ENCODE results near the gene TRPV4.

Gene TRPV4

DNA sequence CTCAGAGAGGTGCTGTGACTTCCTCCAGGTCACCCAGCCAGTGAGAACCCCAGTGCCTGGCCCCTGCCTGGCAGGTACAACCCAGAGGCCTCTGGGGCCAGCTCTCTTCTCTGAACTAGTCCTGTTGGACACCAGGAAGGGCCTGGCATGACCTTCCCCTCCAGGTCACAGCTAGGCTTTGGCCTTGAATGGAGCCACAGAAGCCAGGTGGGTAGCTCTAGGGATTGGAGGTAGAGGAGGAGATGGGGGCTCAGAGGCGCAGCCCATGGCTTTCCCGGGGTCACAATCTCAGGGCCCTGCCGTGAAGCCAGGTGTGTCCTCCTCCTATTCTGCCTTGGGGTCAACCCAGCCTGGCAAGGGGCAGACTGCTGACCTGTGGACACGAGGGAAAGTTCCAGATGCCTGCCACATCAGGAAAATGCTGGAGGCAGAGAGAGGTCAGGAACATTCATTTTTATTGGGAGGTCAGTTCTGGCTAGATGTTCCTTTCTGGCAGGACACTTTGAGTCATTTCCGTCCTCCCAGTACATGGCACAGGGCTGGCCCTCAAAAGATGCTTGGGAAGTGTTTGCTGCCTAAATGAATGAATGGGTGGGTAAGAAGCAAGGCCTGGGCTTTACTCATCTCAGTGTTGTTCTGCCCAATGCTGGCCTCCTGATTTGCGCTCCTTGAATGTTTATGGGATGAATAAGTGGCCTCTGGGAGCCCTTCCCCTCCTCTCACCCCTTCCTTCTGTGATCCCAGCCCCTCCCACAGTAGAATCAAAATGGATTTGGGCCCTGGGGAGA lies 94.1 kb downstream of the TRPV4 start:
- DNase-seq = no peak

DNA sequence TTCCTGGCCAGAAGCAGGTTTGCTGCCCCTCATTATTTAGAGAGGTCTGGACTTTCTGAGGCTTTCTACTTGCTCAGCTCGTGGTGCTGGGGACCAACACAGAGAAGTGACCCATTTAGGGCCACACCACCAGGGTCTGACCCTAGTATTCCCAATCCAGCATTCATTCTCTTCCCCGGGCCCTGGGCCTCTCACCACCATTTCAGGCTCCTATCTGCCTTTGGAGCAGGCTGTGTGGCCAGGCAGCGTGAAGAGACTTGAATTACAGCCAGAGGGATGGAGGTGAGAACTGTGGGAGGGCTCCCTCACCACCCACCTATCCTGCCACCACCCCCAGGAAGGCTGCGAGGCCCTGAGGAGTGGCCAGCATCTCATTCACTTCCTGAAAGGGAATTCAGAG lies 95.0 kb downstream of the TRPV4 start:
- no peak for DNase-seq

DNA sequence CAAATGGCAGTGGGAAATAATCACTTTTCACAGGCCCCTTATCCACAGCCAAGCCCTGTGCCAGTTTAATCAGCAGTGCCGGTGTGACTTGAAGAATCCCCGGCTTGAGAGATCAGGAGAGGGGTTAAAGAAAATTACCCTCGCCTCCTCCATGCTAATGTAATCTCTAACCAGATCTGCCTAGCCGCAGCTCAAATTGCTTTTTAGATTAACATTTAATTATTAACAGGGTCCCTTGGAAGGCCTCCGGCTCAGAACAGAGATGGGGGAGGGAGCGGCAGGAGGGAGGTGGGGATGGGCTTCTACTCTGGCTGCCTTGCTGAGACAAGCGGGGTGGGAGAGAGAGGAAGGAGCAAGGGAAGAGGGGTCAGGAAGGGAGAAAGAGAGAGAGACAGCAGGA lies 95.6 kb downstream of the TRPV4 start:
- DNase-seq = no peak

DNA sequence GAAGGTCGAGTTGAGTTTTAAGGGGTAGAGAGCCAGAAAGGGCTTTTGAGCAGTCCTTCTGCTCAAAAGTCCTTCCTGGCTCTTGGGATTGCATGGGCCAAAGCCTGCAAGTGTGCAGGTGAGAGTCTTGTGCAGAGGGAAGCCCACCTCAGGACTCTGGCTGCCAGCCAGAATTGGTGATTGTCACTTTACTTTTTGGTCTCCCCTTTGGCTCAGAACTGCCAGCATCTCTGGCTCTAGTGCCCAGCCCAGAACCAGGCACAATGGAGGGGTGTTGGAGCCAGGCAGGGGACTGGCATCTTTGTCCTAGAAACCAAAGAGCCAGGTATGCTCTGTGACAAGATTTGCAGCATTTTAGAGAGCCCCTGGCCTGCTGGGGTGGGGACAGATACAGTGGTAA lies 96.1 kb downstream of the TRPV4 start:
- DNase-seq = no peak

DNA sequence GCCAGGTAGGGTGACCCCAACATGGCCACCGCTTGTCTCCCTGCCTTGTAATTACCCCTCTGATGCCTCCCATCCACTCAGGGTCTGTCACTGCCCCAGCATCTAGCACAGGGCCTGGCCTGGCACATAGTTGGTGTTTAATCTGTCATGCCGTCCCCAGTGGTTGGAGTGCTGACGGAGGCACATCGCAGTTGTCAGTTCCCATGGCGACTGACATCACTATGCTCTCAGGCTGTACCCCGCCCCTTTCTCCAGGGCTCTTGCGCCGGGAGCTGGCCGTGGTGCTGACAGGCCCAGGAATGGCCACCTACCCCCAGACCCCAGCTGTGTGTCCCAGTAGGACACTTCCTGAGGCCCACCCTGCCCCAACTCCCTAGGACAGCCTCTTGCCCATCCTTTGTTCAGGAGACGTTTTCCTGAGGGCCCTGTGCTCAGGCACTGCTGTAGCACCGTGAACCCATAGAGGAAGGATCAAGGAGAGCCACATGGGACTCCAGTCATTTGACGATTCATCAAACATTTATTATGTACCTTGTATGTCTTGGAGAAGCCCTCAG lies 96.6 kb downstream of the TRPV4 start:
- DNase-seq = peak; percentile 35

DNA sequence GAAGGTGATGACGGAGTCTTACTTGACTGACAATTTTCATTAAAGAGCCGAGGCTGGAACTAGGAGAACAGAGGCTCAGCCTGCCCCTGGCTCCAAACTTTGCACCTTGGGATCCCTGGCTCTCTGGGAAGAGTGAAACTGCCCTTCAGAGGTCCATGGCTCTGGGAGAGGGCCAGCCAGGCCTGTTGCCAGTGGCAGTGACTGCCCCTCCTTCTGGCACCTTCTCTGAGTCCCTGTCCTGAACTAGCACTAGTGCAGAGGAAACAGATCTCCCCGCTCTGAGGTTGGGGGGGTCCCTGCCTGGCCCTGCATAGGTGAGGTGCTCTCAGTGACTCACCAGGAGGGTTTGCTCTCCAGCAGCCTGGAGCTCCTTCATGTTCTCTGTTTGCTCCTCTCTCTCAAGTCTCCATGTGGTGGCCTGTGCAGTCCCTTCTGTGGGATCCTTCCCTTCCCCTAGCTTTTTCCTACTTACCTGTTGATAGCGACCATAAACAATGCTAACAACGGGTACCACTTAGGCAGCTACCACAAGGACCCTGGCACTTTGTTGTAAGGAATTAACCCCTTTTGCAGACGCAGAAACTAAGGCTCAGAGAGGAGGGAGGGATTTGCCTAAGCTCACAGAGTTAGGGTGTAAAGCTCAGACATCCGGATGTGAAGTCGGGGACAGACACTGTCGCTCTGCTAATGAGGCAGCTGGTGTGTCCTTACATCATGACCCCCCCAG lies 97.2 kb downstream of the TRPV4 start:
- DNase-seq = no peak

DNA sequence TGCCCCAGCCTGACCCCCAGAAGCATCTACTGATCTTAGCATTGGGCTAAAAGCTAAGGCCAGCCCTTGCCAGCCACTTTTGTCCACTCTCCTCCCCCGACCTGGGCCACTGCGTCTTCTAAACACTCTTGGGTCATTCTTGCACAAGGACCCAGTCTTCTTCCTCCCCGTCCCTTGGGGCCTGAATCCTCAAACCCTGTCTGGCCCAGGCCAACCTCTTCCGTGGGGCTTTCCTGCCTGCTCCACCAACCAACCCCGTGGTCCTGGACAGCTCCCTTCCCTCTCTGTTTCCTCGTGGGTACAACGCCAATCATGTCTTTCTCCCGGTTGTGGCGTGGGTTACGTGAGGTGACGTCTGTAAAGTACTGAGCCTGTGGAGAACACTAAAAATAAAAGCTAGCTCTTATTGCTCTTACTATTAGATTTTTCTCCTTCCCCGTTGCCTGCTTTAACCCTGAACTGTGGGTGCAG lies 98.1 kb downstream of the TRPV4 start:
- DNase-seq = no peak

DNA sequence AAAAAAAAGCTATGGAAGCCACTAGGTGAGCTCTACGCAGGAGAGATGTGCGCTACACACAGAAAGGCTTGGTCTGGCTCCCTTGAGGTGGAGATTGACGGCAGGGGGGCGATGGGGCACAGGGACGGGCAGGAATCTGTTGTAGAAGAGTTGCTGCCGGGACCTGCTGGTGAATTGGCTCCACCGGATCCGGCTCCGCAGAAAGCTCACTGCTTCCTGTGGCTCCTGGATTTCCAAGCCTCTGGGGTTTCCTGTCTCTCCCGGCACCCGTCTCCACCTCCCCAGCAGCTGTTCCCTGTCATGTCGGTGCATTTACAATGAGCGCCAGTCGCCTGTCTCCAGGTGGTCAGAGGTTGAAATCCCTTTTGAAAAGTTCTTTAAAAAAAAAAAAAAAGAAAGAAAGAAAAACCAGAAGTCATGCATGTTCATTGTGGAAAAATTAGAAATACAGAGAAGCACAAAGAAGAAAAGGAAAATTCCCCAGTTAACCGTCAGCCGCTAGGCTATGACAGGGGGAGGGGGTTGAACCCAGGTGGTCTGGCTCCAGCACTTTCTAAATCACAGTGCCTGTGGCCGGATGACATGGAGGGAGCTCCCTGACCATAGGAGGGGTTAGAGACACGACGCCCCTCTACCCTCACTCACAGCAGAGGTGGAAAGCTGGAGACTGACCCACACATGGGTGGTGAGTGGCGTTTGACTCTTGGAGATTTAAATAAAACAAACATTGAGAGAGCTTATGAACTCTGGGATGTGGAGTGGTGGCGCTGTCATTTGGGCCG lies 98.8 kb downstream of the TRPV4 start:
- DNase-seq = no peak

All from stimulated activated CD4-positive, alpha-beta T cell treated with anti-CD3 and anti-CD28 coated beads, Interleukin-15, amount 100 ng/mL, for 24 hours (primary cell).